Thoracic aorta (tissue), 2 donors: Measurements from ENCODE around the gene NKX1-2. TPM values are rescaled to one million over a fixed set of nuclear protein-coding genes. Genes with fewer than 3 reads are reported as not detected.
A peak's percentile ranks its signal among the peaks of the same experiment; 100 is the strongest.

Source experiments
- ATAC-seq: fragments of 150-250 bp; one replicate; pipeline ENCODE4 v1.8.0; 2017; ENCODE audit warnings: low read depth; ENCODE audit not compliant: insufficient number of reproducible peaks, low FRiP score
- DNase-seq: peaks from one replicate; pipeline ENCODE4 v3.0.0-alpha.2; 2020; ENCODE audit warnings: low spot score
- H3K27ac ChIP-seq, 2 donors: fragments of 200-600 bp; sonication (generic); 1 replicate in 1 of 2; 2 replicates in 1 of 2; pipeline ENCODE4 v1.5.1; 2016; ENCODE audit warnings: mild to moderate bottlenecking in 2 of 2, moderate library complexity in 2 of 2
- H3K27me3 ChIP-seq: fragments of 200-600 bp; sonication (generic); replicated peaks from 2 replicates; pipeline ENCODE4 v1.6.0; 2016; ENCODE audit warnings: mild to moderate bottlenecking; ENCODE audit not compliant: insufficient read depth
- H3K36me3 ChIP-seq: fragments of 200-600 bp; sonication (generic); one replicate; pipeline ENCODE4 v1.5.1; 2016
- H3K4me1 ChIP-seq, 2 donors: fragments of 200-600 bp; sonication (generic); 1 replicate in 1 of 2; 2 replicates in 1 of 2; pipeline versions ENCODE4 v1.5.1 to v1.6.0; 2016; ENCODE audit warnings: low read depth in 2 of 2, mild to moderate bottlenecking in 1 of 2; ENCODE audit not compliant: control insufficient read depth in 1 of 2
- H3K4me3 ChIP-seq: fragments of 200-600 bp; sonication (generic); 2 replicates; pipeline ENCODE4 v1.5.1; 2016; ENCODE audit warnings: mild to moderate bottlenecking
- H3K9me3 ChIP-seq: fragments of 200-600 bp; sonication (generic); 2 replicates; pipeline ENCODE4 v1.5.1; 2016
- CTCF ChIP-seq: fragments of 200-600 bp; sonication (generic); IDR thresholded peaks from one replicate; pipeline ENCODE4 v1.5.1; 2019; ENCODE audit warnings: antibody characterized with exemption
- total RNA-seq, 2 donors: library from RNA; depleted of rRNA; stranded (reverse); fragments of >200 nt; gene quantifications; one replicate each; pipeline versions ENCODE4 v1.1.0 to v1.2.3, GENCODE V29; 2016

Gene NKX1-2
- total RNA-seq, 2 donors from 2014 or later, result not detected

DNA sequence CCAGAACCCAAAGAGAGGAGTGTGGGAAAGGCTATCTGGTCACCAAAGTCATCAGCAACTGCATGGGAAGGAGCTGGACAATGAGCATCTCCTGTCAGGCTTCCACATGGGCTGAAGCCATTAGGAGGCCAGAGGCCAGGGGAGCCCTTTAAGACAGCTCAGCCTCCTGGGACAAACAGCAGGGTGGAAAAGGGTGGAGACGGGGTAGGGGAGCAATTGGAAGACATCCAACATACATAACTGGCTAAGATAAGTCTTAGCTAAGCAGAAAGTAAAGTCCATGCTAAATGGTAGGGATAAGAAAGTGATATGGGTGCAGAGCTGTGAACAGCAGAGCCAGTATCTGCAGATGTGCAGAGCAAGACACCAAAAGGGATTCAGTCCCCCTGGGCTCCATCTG, 29.6 kb downstream of the NKX1-2 start:
- DNase-seq (no peak), ATAC-seq (no peak)
- Histone ChIP-seq H3K4me1 (peaks cover 10 to 25% of the 10 kb centered on the region in 2 donors), H3K27me3 (no peaks in the 10 kb centered on the region), H3K4me3 (no peak overlapping the region), H3K36me3 (no peaks in the 10 kb centered on the region), H3K27ac (no peak overlapping the region), H3K9me3 (no peaks in the 10 kb centered on the region)
- no peak for TF ChIP-seq CTCF

- Histone ChIP-seq H3K36me3 (no peaks in the 10 kb centered on the region), H3K27me3 (no peaks in the 10 kb centered on the region), H3K4me3 (no peak overlapping the region), H3K9me3 (no peaks in the 10 kb centered on the region), H3K27ac (no peak overlapping the region), H3K4me1 (peaks cover 15 to 30% of the 10 kb centered on the region in 2 donors)
- no peak for DNase-seq
- ATAC-seq, result no peak
- no peak for TF ChIP-seq CTCF
Measured at GRCh38 chr10:124419635-124420034, 30.2 kb downstream of the NKX1-2 start.

DNA sequence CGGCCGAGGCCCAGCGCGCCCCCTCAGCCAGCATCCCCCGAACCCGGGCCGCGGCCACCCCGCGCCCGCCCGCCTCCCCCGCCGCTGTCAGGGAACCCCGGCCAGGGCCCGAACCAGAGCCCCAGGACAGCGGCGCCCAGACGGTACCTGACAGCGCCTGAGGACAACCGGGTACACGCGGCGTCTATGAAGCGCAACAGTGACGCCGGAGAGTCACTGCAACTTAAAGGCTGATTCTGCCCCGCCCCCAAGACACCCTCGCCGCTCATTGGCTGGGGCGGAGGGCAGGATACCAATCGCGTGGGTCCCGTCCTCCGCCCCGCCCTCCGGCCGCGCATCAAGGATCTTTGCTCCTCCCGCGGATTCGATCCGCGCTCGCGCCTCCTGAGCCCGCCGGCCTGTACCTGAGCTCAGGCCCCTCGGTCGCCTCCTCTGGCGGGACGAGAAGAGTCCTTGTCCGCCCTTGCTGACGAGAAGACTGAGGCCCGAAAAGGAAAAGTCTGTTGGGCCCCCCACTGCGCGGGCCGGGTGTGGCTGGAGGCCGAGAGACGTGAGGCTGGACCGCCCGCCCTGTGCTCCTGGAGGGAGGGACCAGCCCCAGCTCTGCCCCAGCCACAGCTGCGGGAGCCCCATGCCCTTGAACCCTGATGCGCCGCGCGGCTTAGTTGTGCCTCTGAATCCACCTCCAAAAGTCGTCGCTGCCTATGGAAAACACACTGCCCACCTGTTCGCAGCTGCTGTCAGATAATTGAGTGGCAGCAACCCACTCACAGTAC, 30.9 kb downstream of the NKX1-2 start, which contains the start of gene OAT:
Gene OAT (minus strand): TSS at position 198 of the 776 bp plus-strand sequence. CDS start 6,752 bp downstream, outside the sequence.
- ATAC-seq, result peak; percentile 94
- H3K4me3 ChIP-seq, result peak within 1 kb of the TSS; percentile 93

GRCh38 chr10:124417895-124418725, 31.7 kb downstream of the NKX1-2 start:
- Histone ChIP-seq H3K27ac (peak overlapping the region; percentile 89 to 95), H3K9me3 (no peaks in the 10 kb centered on the region), H3K27me3 (no peaks in the 10 kb centered on the region), H3K4me3 (peak overlapping the region; percentile 93), H3K4me1 (peaks cover 20 to 45% of the 10 kb centered on the region in 2 donors), H3K36me3 (no peaks in the 10 kb centered on the region)
- DNase-seq, result no peak
- ATAC-seq, result peak; percentile 69
- TF ChIP-seq CTCF, result no peak

More for the DNA sequence above, 30.9 kb downstream of the NKX1-2 start, which contains the start of gene OAT:
- no peaks in the 10 kb centered on the region for H3K36me3 ChIP-seq
- H3K4me1 ChIP-seq, result peaks cover 20 to 37% of the 10 kb centered on the region in 2 donors
- no peaks in the 10 kb centered on the region for H3K9me3 ChIP-seq
- no peaks in the 10 kb centered on the region for H3K27me3 ChIP-seq
- H3K27ac ChIP-seq, result peak within 1 kb of the TSS; percentile 89 to 95
- TF ChIP-seq CTCF, result no peak
- peak; percentile 89 for DNase-seq

GRCh38 chr10:124416733-124417132, 33.1 kb downstream of the NKX1-2 start:
- H3K4me3 ChIP-seq, result peak overlapping the region; percentile 93
- peaks cover 20 to 56% of the 10 kb centered on the region in 2 donors for H3K4me1 ChIP-seq
- no peak for DNase-seq
- H3K36me3 ChIP-seq, result no peaks in the 10 kb centered on the region
- peak overlapping the region in 1 of 2 donors; percentile 65 for H3K27ac ChIP-seq
- TF ChIP-seq CTCF, result no peak
- no peaks in the 10 kb centered on the region for H3K9me3 ChIP-seq
- no peak for ATAC-seq
- no peaks in the 10 kb centered on the region for H3K27me3 ChIP-seq
